HepG2 (cell line): ENCODE measurements around the gene RAC3. TPM values are rescaled to one million over a fixed set of nuclear protein-coding genes. Genes with fewer than 3 reads are reported as not detected.

Source experiments
- ATAC-seq: fragments of 200-7000 bp; cut with Tn5 transposase; 3 replicates; pipeline ENCODE4 v1.9.1; 2020; ENCODE audit warnings: mild to moderate bottlenecking, moderate library complexity
- BruUV-seq: library from RNA; stranded (reverse); fragments of 400-500 nt; replicated peaks from 2 replicates; lab custom pipeline; 2021; lab: Mats Ljungman, UMichigan
- CTCF ChIA-PET: fragments of 300-600 bp; formaldehyde crosslinking; extraction: SDS; loops from one replicate; lab custom pipeline; 2021; ENCODE audit warnings: low total read pairs, inconsistent platforms, low intra/inter-chr PET ratio; lab: Yijun Ruan, JAX
- POLR2A ChIA-PET: fragments of 350-600 bp; sonication (Branson Sonifier 250); formaldehyde crosslinking; loops from one replicate; lab custom pipeline; 2020; ENCODE audit warnings: antibody characterized with exemption, inconsistent platforms; lab: Yijun Ruan, JAX
- DNase-seq: peaks from one replicate; pipeline ENCODE4 v3.0.0-alpha.2; 2015; ENCODE audit warnings: low spot score
- FAIRE-seq: peaks from 3 replicates; lab custom pipeline; 2011; peaks lifted over from hg19 to GRCh38; lab: Jason Lieb, UNC
- H2AFZ ChIP-seq: one replicate; pipeline ENCODE4 v1.6.1; 2011; ENCODE audit warnings: low read length, inconsistent platforms
- H3K27ac ChIP-seq: fragments of 300-600 bp; 3 replicates; pipeline ENCODE4 v1.8.0; 2011; ENCODE audit warnings: mixed run types, mild to moderate bottlenecking, mixed read lengths, low read length, inconsistent platforms; ENCODE audit not compliant: insufficient read depth; ENCODE audit errors: extremely low read length
- H3K27me3 ChIP-seq, 2 experiments: fragments of 200-600 bp in 1 of 2; 2 replicates in 1 of 2; 3 replicates in 1 of 2; pipeline versions ENCODE4 v1.6.0 to v1.8.0; 2011; ENCODE audit warnings: low read length in 2 of 2, mild to moderate bottlenecking in 2 of 2, moderate library complexity in 2 of 2, inconsistent platforms in 1 of 2; ENCODE audit not compliant: insufficient read depth in 2 of 2, control insufficient read depth in 1 of 2
- H3K36me3 ChIP-seq, 2 experiments: fragments of 200-600 bp in 1 of 2; replicated peaks in 1 of 2; 2 replicates in 1 of 2; 3 replicates in 1 of 2; pipeline versions ENCODE4 v1.5.1 to v1.8.0; 2011; ENCODE audit warnings: low read length in 2 of 2, inconsistent platforms in 1 of 2; ENCODE audit not compliant: insufficient read depth in 2 of 2, control insufficient read depth in 1 of 2
- H3K4me1 ChIP-seq: 2 replicates; pipeline ENCODE4 v1.5.1; 2012; ENCODE audit warnings: low read length, inconsistent platforms; ENCODE audit not compliant: insufficient read depth
- H3K4me2 ChIP-seq: 2 replicates; pipeline ENCODE4 v1.6.0; 2011; ENCODE audit warnings: low read depth, low read length, inconsistent platforms
- H3K4me3 ChIP-seq, 3 experiments: fragments of 200-600 bp in 1 of 3; sonication (generic), shearing (Covaris generic) in 1 of 3; replicated peaks in 1 of 3; 2 replicates each; pipeline ENCODE4 v1.5.1; 2011 to 2016; ENCODE audit warnings: low read length in 3 of 3, inconsistent platforms in 2 of 3, low read depth in 2 of 3, mild to moderate bottlenecking in 2 of 3, control low read depth in 1 of 3, mixed read lengths in 1 of 3; ENCODE audit not compliant: insufficient read depth in 1 of 3
- H3K79me2 ChIP-seq: one replicate; pipeline ENCODE4 v1.6.1; 2011; ENCODE audit warnings: low read length, inconsistent platforms; ENCODE audit not compliant: insufficient read depth
- H3K9ac ChIP-seq: 2 replicates; pipeline ENCODE4 v1.6.0; 2011; ENCODE audit warnings: mild to moderate bottlenecking, low read depth, low read length, inconsistent platforms; ENCODE audit not compliant: insufficient read depth
- H3K9me3 ChIP-seq: 2 replicates; pipeline ENCODE4 v1.5.1; 2012; ENCODE audit warnings: mild to moderate bottlenecking, low read length
- H4K20me1 ChIP-seq: 2 replicates; pipeline ENCODE4 v1.6.0; 2011; ENCODE audit warnings: inconsistent platforms, mild to moderate bottlenecking, low read length, moderate library complexity; ENCODE audit not compliant: insufficient read depth
- FOXO1 ChIP-seq: sonication (generic); formaldehyde crosslinking; IDR thresholded peaks from 2 replicates; pipeline ENCODE4 v1.4.0; 2020; ENCODE audit warnings: missing genetic modification reagents
- HNF4A ChIP-seq: sonication (generic); formaldehyde crosslinking; IDR thresholded peaks from 2 replicates; pipeline ENCODE4 v1.4.0; 2020; ENCODE audit warnings: missing genetic modification reagents
- IKZF5 ChIP-seq: IDR thresholded peaks from 2 replicates; pipeline ENCODE4 v1.6.1; 2018; ENCODE audit warnings: missing genetic modification reagents, mild to moderate bottlenecking, missing compliant biosample characterization
- KLF9 ChIP-seq: IDR thresholded peaks from 2 replicates; pipeline ENCODE4 v1.6.1; 2016; ENCODE audit warnings: low read depth
- MBD4 ChIP-seq: IDR thresholded peaks from 2 replicates; pipeline ENCODE4 v1.6.1; 2012; ENCODE audit warnings: low read length, inconsistent platforms, borderline replicate concordance
- MEIS1 ChIP-seq: sonication (generic); formaldehyde crosslinking; IDR thresholded peaks from 2 replicates; pipeline ENCODE4 v1.9.0; 2021; ENCODE audit warnings: mild to moderate bottlenecking, missing genetic modification reagents, moderate library complexity, borderline replicate concordance
- PAWR ChIP-seq: sonication (generic); formaldehyde crosslinking; IDR thresholded peaks from 2 replicates; pipeline ENCODE4 v1.4.0; 2020; ENCODE audit warnings: missing genetic modification reagents, mild to moderate bottlenecking, borderline replicate concordance
- POLR2AphosphoS5 ChIP-seq: IDR thresholded peaks from 2 replicates; pipeline ENCODE4 v1.6.1; 2012; ENCODE audit warnings: low read depth, low read length
- RFXAP ChIP-seq: sonication (generic); formaldehyde crosslinking; IDR thresholded peaks from 2 replicates; pipeline ENCODE4 v1.4.0; 2020; ENCODE audit warnings: missing genetic modification reagents, borderline replicate concordance
- ZBTB20 ChIP-seq: sonication (generic); formaldehyde crosslinking; IDR thresholded peaks from 2 replicates; pipeline ENCODE4 v1.8.1; 2023; ENCODE audit warnings: missing genetic modification reagents, low read depth, mild to moderate bottlenecking, borderline replicate concordance
- ZNF225 ChIP-seq: sonication (generic); formaldehyde crosslinking; IDR thresholded peaks from 2 replicates; pipeline ENCODE4 v1.4.0; 2020; ENCODE audit warnings: mild to moderate bottlenecking, missing genetic modification reagents
- ZNF263 ChIP-seq: sonication (generic); formaldehyde crosslinking; IDR thresholded peaks from 2 replicates; pipeline ENCODE4 v1.4.0; 2020; ENCODE audit warnings: missing genetic modification reagents
- ZNF296 ChIP-seq: sonication (generic); formaldehyde crosslinking; conservative IDR thresholded peaks from 2 replicates; pipeline ENCODE4 v1.5.0; 2020; ENCODE audit warnings: mild to moderate bottlenecking, missing genetic modification reagents
- ZNF512B ChIP-seq: sonication (generic); formaldehyde crosslinking; IDR thresholded peaks from 2 replicates; pipeline ENCODE4 v1.5.1; 2020; ENCODE audit warnings: missing genetic modification reagents, mild to moderate bottlenecking, borderline replicate concordance
- ZNF549 ChIP-seq: sonication (generic); formaldehyde crosslinking; IDR thresholded peaks from 2 replicates; pipeline ENCODE4 v1.5.0; 2020; ENCODE audit warnings: missing genetic modification reagents
- ZNF75D ChIP-seq: sonication (generic); formaldehyde crosslinking; IDR thresholded peaks from 2 replicates; pipeline ENCODE4 v1.8.1; 2023; ENCODE audit warnings: missing genetic modification reagents, mild to moderate bottlenecking, borderline replicate concordance
- WGBS: methylation state at CpG from one replicate; pipeline ENCODE4 v1.1.6; 2017; ENCODE audit warnings: low lambda C conversion rate; 5-methylcytosine and 5-hydroxymethylcytosine counted together
- in situ Hi-C: cut with HindIII; loops from 2 replicates; pipeline ENCODE4 v1.10.0; 2017; ENCODE audit warnings: low pct_unique_long_range_greater_than_20kb; ENCODE audit not compliant: extremely low pct_ligation_motif_present
- intact Hi-C: fragments of 100-400 bp; cut with micrococcal nuclease; formaldehyde crosslinking; loops from one replicate; pipeline ENCODE4 v1.10.0; 2022; ENCODE audit not compliant: unreplicated experiment
- polyA plus RNA-seq, 8 experiments: library from polyadenylated mRNA; depleted of rRNA in 3 of 8; stranded (reverse) in 7 of 8; unstranded in 1 of 8; fragments of >200 nt; fragmentation: Illumina TruSeq in 4 of 8; extraction: Trizol in 4 of 8; gene quantifications; 2 replicates each; pipeline versions ENCODE4 v1.2.1 to v1.2.3, GENCODE V29; 2011 to 2016; ENCODE audit warnings: low read depth in 4 of 8, missing spikeins in 1 of 8, mixed read lengths in 1 of 8; ENCODE audit not compliant: insufficient read depth in 1 of 8
- total RNA-seq, 5 experiments: library from RNA; depleted of rRNA; stranded (reverse); fragments of >200 nt; fragmentation: Illumina TruSeq; extraction: Trizol; gene quantifications; 2 replicates each; pipeline ENCODE4 v1.2.3, GENCODE V29; 2016; ENCODE audit warnings: low read depth in 1 of 5

The RAC3 gene
- total and polyA plus RNA-seq, 2 of the 13 experiments (the other 11 are each of a cell fraction or from before 2014, with no cell fraction given), result 10.5 to 21.3 TPM

- FAIRE-seq, result no peak
- Histone ChIP-seq H3K27me3 (peaks cover 0 to 3% of the 10 kb centered on the region in 2 experiments; a peak in 2 of 5 replicates), H3K27ac (peak overlapping the region; percentile 6), H3K36me3 (peaks cover 27 to 34% of the 10 kb centered on the region in 2 experiments), H4K20me1 (peaks cover 24% of the 10 kb centered on the region; the same call in 1 of the 2 replicates), H3K4me1 (peaks cover 12% of the 10 kb centered on the region), H2AFZ (no peak overlapping the region), H3K4me3 (no peak overlapping the region), H3K9me3 (no peaks in the 10 kb centered on the region), H3K79me2 (no peaks in the 10 kb centered on the region), H3K4me2 (no peak overlapping the region), H3K9ac (no peak overlapping the region)
- DNase-seq, result peak; percentile 36
- no TSS peak for BruUV-seq
- in situ Hi-C loops, result no loop called here
- ChIA-PET CTCF (no interaction called here), POLR2A (interaction anchor here (0.7 to 1.9 kb wide), 7 partner anchors 9 to 30 kb away, joined by 3 to 9 read pairs (median 4); partner anchors contain the start of genes DUS1L and FASN)
- ATAC-seq, result peak; percentile 62
- intact Hi-C loops, result no loop called here
- 68% methylated on average over 19 of the region's 21 CpGs for WGBS
- TF ChIP-seq MEIS1 (CRISPR knock-in tag), result peak; percentile 46; the same call in 1 of the 2 replicates
- peak; percentile 0; the same call in 1 of the 2 replicates for TF ChIP-seq ZNF512B (CRISPR knock-in tag)
- TF ChIP-seq POLR2AphosphoS5, result peak; percentile 41; the same call in 1 of the 2 replicates
- TF ChIP-seq ZNF296 (CRISPR knock-in tag), result no peak
- no peak; the same call in none of the 2 replicates for TF ChIP-seq MBD4
- no peak for TF ChIP-seq ZNF75D
- no peak for TF ChIP-seq HNF4A (CRISPR knock-in tag)
- 0 out of 2 replicates have a peak, but pooled peaks have one; percentile 8 for TF ChIP-seq ZBTB20 (CRISPR knock-in tag)
- TF ChIP-seq IKZF5 (CRISPR knock-in tag), result no peak
- TF ChIP-seq PAWR (CRISPR knock-in tag), result no peak
- no peak for TF ChIP-seq KLF9
- TF ChIP-seq RFXAP (CRISPR knock-in tag), result no peak
- no peak for TF ChIP-seq FOXO1 (CRISPR knock-in tag)
- TF ChIP-seq ZNF263 (CRISPR knock-in tag), result 0 out of 2 replicates have a peak, but pooled peaks have one; percentile 22
- no peak for TF ChIP-seq ZNF549 (CRISPR knock-in tag)
- no peak for TF ChIP-seq ZNF225
Measured at GRCh38 chr17:82076785-82077591, 45.5 kb downstream of the RAC3 start.
